HuH-7.5 (cell line): Measurements from ENCODE around the gene PTPRT.

ENCODE experiments used
- DNase-seq: peaks from one replicate; pipeline ENCODE4 v3.0.0; 2011; ENCODE audit warnings: low spot score

The PTPRT gene

DNA sequence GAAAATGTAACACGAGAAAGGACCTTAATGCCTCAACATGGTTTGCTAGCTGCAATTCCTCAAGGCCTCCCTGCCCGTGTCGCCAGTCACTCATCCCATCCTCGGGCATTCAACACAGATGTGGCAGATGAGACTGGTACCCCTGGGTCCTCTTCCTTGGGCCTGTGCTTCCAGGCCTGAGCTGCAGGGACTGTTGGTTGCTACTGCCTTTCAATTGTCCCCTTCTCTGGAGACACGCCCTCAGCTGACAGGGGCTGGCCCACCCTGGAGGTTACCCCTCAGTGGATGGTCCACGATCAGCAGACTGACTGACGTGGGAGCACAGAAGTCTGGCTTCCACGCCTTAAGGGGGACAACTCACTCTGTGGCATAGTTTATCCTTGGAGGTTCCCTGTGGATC lies 1076.5 kb downstream of the PTPRT start:
- no peak for DNase-seq

DNA sequence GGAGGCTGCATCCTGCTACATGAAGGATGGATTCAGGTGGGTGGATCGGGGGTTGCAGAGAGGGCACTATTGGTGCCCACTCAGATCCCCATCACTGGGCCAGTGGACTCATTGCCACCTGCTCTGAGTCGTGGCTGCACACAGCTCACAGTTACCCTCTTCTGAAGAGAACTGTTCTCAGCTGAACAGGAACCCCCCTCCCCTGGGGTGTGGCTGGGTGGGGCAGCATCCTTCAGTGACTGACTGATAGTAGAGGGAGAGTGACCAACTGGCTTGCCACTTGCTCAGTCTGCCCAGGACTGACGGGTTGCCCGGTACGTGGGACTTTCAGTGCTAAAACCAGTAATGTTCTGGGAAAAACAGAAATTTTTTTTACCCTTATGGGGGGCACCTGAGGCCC lies 1077.5 kb downstream of the PTPRT start:
- DNase-seq = no peak

- DNase-seq = no peak
These were observed 1078.4 kb downstream of the PTPRT start for GRCh38 chr20:42111349-42111748.

- no peak for DNase-seq
These were observed 1079.4 kb downstream of the PTPRT start for GRCh38 chr20:42110301-42110700.

DNA sequence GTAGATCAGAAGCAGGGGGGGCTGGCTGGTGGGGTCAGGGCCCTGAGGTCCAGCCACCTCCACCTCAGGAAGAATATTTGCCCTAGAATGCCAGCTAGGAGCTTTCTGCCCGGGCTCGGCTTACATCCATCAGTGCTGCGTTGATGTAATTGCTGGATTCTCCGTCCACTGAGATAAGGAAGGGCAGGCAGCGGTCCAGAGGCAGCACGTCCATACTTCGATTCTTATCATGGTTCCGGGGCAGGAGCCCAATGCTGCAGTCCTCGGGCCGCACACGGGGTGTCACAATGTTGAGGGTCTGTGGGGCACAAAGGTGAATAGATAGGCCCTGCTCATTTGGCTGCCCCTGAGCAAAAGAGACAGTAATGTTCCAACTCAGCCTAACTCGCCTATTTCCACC lies 1087.7 kb downstream of the PTPRT start:
- no peak for DNase-seq

DNA sequence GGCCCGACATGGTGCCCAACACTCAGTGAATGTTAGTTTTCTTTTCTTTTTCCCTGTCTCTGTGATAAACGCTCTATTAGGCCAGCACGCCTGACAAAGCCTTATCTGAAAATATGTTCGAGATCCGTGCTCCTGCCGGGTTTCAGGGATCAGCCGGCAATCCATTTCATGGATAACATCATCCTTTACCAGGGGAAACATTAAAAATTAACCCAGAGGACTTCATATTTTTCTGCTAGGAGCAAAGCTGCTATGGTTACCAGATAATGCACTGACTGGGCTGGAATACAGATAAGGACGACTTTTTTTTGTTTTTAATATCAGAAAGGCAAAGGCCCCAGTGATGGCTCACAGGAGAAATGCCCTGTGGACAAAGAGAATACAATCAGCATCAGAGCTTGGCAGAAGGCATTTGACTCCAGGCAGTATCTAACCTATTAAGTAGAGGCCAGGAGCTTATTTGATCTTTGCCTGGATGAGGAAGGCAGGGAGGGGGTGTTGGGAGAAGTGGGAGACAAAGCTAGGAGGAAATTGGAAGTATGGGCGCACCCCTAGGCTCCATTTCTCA lies 1089.5 kb downstream of the PTPRT start:
- no peak for DNase-seq

- no peak for DNase-seq
These were observed 1090.6 kb downstream of the PTPRT start for GRCh38 chr20:42099101-42099500.

GRCh38 chr20:42098418-42098817 lies 1091.3 kb downstream of the PTPRT start:
- no peak for DNase-seq

GRCh38 chr20:42097741-42098140 lies 1092.0 kb downstream of the PTPRT start:
- DNase-seq = no peak

DNA sequence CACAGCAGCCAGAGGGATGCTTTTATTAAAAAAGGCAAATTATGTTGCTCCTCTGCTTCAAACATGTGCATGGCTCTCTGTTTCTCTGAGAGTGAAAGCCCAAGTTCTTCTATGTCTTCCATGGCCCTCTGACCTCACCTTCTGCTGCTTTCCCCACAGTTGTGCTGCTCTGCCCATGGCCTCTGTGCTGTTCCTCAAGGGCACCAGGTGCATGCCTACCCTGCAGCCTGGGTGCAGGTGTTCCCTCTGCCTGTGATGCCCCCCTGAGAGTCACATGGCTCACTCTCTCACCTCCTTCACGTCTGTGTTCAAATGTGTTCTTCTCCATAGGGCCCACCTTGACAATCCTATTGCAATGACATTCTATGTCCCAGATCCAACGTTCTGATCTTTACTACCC lies 1094.5 kb downstream of the PTPRT start:
- no peak for DNase-seq

DNA sequence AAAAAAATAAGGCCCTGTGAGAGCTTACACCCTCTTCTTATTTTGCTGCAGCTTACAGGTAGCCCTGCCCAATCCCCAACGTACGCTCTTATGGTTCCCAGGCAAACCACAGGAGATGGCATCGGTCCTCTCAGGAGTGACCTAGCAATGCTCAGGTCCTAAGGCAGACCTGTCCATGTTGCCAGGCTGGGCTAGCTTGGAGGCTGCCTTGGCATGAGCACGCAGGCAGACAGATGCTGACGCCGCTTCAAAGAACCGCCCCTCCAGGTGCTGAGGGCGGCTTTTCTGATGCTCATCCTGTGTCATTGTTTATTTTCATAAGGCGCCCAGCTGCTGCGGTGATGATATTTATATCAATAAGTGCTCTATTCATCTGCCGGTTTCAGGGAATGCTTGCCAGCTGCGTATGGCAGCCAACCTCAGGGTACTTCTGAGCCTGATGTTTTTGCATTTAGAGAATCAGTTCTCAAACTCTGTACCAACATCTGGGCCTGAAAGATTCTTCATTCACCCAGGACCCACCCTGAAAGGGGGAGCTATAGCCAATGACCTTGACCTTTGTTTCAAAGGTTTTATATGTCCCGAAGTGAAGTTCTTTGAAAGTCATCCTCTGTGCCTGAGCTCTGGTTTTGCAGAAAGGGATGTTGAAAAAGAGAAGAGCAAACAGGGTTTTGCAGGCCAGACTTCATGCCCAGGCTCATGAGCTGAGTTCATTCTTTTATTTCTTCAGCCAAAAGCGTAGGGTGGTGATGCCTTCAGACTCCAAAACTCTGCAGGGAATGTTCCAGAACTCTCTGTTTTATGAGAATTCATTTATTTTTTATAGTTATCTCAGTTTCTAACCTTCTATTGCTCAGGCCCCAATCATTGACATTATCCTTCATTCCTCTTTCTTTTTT lies 1095.9 kb downstream of the PTPRT start:
- DNase-seq = no peak

- DNase-seq = no peak
These were observed 1096.7 kb downstream of the PTPRT start for GRCh38 chr20:42093041-42093440.

GRCh38 chr20:42085366-42085765 lies 1104.3 kb downstream of the PTPRT start:
- DNase-seq = no peak

- DNase-seq = no peak
These were observed 1106.4 kb downstream of the PTPRT start for GRCh38 chr20:42083280-42083679.

DNA sequence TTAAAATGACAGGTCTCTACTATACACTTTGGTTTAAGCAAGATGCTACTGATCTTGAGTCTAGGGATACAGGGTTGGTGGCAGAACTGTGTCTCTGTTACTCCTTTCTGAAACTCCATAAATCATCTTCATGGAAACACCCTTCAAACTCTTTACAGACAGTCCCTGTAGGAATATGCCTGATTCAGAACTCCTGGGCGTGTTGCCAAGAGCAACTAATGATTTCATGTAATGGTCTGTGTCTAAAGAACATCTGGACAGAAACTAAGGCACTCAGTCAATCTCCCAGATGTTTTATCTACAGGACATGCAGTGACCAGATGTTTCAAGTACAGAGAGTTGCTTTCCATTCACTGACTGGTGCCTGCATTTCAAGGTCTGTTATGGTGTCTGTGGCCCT lies 1107.1 kb downstream of the PTPRT start:
- no peak for DNase-seq

GRCh38 chr20:42080956-42081355 lies 1108.8 kb downstream of the PTPRT start:
- no peak for DNase-seq

GRCh38 chr20:42074944-42075343 lies 1114.8 kb downstream of the PTPRT start:
- no peak for DNase-seq

DNA sequence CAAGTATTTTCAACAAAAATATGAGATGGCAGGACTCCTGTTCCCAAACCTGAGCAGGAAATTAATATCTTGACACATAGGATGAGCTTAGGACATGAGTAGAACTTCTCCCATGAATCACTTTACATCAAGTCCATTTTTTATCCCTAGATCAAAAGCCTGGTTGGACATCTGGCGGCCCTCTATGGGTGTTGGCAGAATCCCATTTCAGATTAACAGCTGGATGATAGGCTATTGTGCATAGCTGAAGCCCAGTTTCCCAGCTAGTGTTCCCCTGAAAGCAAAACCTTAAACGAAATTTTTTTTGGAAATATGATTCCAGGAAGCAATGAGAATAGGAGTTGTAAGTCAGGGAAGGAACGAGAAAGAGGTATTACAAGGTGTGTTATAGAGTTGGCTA lies 1122.1 kb downstream of the PTPRT start:
- DNase-seq = no peak

- DNase-seq = no peak
These were observed 1122.5 kb downstream of the PTPRT start for GRCh38 chr20:42067174-42067573.

- DNase-seq = no peak
These were observed 1126.6 kb downstream of the PTPRT start for GRCh38 chr20:42063141-42063540.

GRCh38 chr20:42053350-42053749 lies 1136.4 kb downstream of the PTPRT start:
- no peak for DNase-seq

- DNase-seq = no peak
These were observed 1137.8 kb downstream of the PTPRT start for GRCh38 chr20:42051921-42052320.

- no peak for DNase-seq
These were observed 1143.2 kb downstream of the PTPRT start for GRCh38 chr20:42046371-42047085.
